ENCODE measurements around the gene UACA.

The UACA gene

DNA sequence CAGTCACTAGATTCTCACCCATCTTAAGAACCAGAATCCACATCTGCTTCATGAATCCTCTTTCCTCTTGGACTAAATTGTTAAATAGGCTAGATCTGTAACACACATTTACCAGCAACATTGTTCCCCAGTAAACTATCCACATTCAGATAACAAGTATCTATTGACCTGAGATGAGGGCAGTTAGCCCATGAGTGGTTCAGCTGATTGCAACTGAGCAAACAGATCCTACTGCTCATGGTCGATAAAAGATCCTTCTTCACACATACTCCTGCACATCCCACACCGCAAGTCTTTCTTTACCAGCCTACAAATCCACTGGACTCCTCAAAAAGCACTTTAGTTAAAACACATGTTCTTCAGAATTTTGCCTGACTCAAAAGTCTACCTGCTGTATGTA lies 59.2 kb downstream of the UACA start (continued):
- TF ChIP-seq, protein P1, sequence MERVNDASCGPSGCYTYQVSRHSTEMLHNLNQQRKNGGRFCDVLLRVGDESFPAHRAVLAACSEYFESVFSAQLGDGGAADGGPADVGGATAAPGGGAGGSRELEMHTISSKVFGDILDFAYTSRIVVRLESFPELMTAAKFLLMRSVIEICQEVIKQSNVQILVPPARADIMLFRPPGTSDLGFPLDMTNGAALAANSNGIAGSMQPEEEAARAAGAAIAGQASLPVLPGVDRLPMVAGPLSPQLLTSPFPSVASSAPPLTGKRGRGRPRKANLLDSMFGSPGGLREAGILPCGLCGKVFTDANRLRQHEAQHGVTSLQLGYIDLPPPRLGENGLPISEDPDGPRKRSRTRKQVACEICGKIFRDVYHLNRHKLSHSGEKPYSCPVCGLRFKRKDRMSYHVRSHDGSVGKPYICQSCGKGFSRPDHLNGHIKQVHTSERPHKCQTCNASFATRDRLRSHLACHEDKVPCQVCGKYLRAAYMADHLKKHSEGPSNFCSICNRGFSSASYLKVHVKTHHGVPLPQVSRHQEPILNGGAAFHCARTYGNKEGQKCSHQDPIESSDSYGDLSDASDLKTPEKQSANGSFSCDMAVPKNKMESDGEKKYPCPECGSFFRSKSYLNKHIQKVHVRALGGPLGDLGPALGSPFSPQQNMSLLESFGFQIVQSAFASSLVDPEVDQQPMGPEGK (CRISPR knock-in tag; IDR thresholded peaks at IDR 0.05; ENCODE audit: borderline replicate concordance): no peak
- TF ChIP-seq SNAI2 (CRISPR knock-in tag; IDR thresholded peaks at IDR 0.05) (no peak), RARB (CRISPR knock-in tag; IDR thresholded peaks at IDR 0.05) (no peak), ZNF8 (CRISPR knock-in tag; IDR thresholded peaks at IDR 0.05) (no peak)

DNA sequence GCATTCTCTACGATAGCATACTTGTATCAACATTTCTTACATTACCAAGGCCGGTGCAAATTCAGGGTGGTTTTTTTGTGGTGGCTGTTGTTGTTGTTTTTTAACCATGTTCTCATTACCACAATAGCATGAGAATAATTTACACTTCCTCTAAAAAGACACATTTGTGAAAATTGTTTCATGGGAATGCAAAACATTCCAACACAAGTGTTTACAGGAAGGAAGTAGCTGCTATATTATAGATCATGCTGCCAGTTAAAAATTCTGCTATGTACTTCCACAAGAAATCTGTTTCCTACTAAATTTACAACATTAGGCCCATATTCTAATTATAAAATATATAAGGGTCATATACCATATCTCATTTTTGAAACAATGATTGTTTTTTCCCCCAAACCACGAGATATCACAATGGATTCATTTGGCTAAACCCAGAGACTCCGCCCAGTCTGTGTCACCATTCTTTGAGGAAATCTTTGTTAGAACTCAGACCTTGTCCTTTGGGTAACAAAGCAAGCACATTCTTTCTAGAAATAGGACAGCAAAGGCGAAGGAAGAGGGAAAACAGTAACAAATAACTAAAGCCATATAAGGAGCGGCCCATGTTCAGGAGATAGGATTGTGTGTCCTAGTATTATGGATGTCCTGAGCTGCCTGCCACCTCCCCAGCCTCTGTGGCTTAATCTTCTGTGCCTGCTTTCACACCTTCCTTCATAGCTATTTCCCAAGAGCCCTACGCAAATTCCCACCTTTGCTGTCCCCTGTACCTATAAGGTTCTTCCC lies 60.1 kb downstream of the UACA start:
- peak; percentile 5; the same call in 1 of the 3 replicates for ATAC-seq
- TF ChIP-seq ZFP30 (CRISPR knock-in tag; IDR thresholded peaks at IDR 0.05) (no peak), ZFP3 (CRISPR knock-in tag; IDR thresholded peaks at IDR 0.05) (no peak), TOX (CRISPR knock-in tag; IDR thresholded peaks at IDR 0.05; ENCODE audit: borderline replicate concordance) (no peak), ZC3H10 (CRISPR knock-in tag; IDR thresholded peaks at IDR 0.05) (no peak), SNAI2 (CRISPR knock-in tag; IDR thresholded peaks at IDR 0.05) (no peak), BACH2 (CRISPR knock-in tag; IDR thresholded peaks at IDR 0.05; ENCODE audit: borderline replicate concordance) (no peak), TCF4 (CRISPR knock-in tag; IDR thresholded peaks at IDR 0.05; ENCODE audit: borderline replicate concordance) (no peak)
- TF ChIP-seq, protein P2, sequence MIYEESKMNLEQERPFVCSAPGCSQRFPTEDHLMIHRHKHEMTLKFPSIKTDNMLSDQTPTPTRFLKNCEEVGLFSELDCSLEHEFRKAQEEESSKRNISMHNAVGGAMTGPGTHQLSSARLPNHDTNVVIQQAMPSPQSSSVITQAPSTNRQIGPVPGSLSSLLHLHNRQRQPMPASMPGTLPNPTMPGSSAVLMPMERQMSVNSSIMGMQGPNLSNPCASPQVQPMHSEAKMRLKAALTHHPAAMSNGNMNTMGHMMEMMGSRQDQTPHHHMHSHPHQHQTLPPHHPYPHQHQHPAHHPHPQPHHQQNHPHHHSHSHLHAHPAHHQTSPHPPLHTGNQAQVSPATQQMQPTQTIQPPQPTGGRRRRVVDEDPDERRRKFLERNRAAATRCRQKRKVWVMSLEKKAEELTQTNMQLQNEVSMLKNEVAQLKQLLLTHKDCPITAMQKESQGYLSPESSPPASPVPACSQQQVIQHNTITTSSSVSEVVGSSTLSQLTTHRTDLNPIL (CRISPR knock-in tag; IDR thresholded peaks at IDR 0.05; ENCODE audit: low read depth): no peak
- TF ChIP-seq, protein P1 (CRISPR knock-in tag; IDR thresholded peaks at IDR 0.05; ENCODE audit: borderline replicate concordance): no peak

GRCh38 chr15:70702584-70702983 lies 60.8 kb downstream of the UACA start:
- TF ChIP-seq, protein P3, sequence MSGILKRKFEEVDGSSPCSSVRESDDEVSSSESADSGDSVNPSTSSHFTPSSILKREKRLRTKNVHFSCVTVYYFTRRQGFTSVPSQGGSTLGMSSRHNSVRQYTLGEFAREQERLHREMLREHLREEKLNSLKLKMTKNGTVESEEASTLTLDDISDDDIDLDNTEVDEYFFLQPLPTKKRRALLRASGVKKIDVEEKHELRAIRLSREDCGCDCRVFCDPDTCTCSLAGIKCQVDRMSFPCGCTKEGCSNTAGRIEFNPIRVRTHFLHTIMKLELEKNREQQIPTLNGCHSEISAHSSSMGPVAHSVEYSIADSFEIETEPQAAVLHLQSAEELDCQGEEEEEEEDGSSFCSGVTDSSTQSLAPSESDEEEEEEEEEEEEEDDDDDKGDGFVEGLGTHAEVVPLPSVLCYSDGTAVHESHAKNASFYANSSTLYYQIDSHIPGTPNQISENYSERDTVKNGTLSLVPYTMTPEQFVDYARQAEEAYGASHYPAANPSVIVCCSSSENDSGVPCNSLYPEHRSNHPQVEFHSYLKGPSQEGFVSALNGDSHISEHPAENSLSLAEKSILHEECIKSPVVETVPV (CRISPR knock-in tag; IDR thresholded peaks at IDR 0.05): no peak
- TF ChIP-seq, protein P4, sequence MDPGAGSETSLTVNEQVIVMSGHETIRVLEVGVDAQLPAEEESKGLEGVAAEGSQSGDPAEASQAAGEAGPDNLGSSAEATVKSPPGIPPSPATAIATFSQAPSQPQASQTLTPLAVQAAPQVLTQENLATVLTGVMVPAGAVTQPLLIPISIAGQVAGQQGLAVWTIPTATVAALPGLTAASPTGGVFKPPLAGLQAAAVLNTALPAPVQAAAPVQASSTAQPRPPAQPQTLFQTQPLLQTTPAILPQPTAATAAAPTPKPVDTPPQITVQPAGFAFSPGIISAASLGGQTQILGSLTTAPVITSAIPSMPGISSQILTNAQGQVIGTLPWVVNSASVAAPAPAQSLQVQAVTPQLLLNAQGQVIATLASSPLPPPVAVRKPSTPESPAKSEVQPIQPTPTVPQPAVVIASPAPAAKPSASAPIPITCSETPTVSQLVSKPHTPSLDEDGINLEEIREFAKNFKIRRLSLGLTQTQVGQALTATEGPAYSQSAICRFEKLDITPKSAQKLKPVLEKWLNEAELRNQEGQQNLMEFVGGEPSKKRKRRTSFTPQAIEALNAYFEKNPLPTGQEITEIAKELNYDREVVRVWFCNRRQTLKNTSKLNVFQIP (CRISPR knock-in tag; IDR thresholded peaks at IDR 0.05; ENCODE audit: borderline replicate concordance, low read depth): no peak
- peak; percentile 58 for ATAC-seq

DNA sequence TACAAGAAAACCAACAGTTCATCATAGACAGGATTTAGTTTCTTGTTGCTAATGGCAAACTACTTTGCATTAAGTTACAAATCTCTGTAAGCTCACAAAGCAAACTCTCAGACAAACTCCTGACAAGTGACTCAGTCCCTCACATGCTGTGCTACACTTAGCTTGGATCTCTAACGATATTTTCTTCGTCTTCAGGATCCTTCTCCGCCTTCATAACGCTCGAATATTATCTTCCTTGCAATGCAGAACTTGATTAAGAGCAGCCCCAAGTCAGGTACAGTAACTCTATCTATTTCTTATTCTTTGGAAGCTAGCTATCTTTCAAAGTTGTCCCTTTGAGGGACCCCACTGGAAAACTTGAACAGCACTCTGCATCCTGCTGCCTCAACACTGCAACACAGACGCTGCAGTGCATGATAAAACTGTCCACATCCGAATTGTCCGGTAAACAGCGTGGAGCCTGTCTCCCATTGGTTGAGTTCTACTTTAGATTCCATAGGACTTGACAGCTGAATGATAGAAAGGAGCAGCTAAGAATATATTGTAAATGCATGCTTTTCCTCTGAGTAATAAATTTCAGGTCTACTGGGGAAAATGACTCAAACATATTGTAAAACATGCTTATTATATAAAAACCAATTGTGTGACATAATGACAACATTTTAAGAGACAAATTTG lies 61.3 kb downstream of the UACA start:
- ATAC-seq: peak; percentile 91
- TF ChIP-seq PPARA (CRISPR knock-in tag; IDR thresholded peaks at IDR 0.05; ENCODE audit: borderline replicate concordance): no peak
- no peak for TF ChIP-seq OSR1 (CRISPR knock-in tag; IDR thresholded peaks at IDR 0.05)
- no peak for TF ChIP-seq SNAI2 (CRISPR knock-in tag; IDR thresholded peaks at IDR 0.05)
- no peak for TF ChIP-seq RARB (CRISPR knock-in tag; IDR thresholded peaks at IDR 0.05)
- TF ChIP-seq ZFP3 (CRISPR knock-in tag; IDR thresholded peaks at IDR 0.05): 0 out of 2 replicates have a peak, but pooled peaks have one; percentile 51

- no peak for ATAC-seq
- TF ChIP-seq, protein P2 (CRISPR knock-in tag; IDR thresholded peaks at IDR 0.05; ENCODE audit: low read depth): no peak
- TF ChIP-seq TOX (CRISPR knock-in tag; IDR thresholded peaks at IDR 0.05; ENCODE audit: borderline replicate concordance) (no peak), OSR1 (CRISPR knock-in tag; IDR thresholded peaks at IDR 0.05) (no peak), BACH2 (CRISPR knock-in tag; IDR thresholded peaks at IDR 0.05; ENCODE audit: borderline replicate concordance) (no peak), ZC3H10 (CRISPR knock-in tag; IDR thresholded peaks at IDR 0.05) (no peak), ISL1 (CRISPR knock-in tag; IDR thresholded peaks at IDR 0.05) (no peak), ESRRG (CRISPR knock-in tag; IDR thresholded peaks at IDR 0.05) (no peak), CSDC2 (CRISPR knock-in tag; IDR thresholded peaks at IDR 0.05) (no peak), ZFP30 (CRISPR knock-in tag; IDR thresholded peaks at IDR 0.05) (no peak), ZNF70 (CRISPR knock-in tag; IDR thresholded peaks at IDR 0.05) (no peak), PPARA (CRISPR knock-in tag; IDR thresholded peaks at IDR 0.05; ENCODE audit: borderline replicate concordance) (no peak), ARNTL (CRISPR knock-in tag; IDR thresholded peaks at IDR 0.05; ENCODE audit: borderline replicate concordance, low read depth) (no peak)
Measured at GRCh38 chr15:70701171-70701570, 62.2 kb downstream of the UACA start.

All from SK-N-SH treated with all-trans-retinoic acid at 6 μM for 48 hours (cell line).